H1 (cell line): ENCODE results near the gene OS9. TPM values are rescaled to one million over a fixed set of nuclear protein-coding genes. Genes with fewer than 3 reads are reported as not detected.

Experiments
- CTCF ChIA-PET: fragments of 300-600 bp; sonication (Branson Sonifier 250); formaldehyde crosslinking; loops from one replicate; lab custom pipeline; 2021; ENCODE audit not compliant: partially characterized antibody; lab: Charles Lee
- POLR2A ChIA-PET: fragments of 300-600 bp; sonication (Branson Sonifier 250); formaldehyde crosslinking; loops from one replicate; lab custom pipeline; 2021; ENCODE audit warnings: inconsistent platforms; ENCODE audit not compliant: partially characterized antibody; lab: Charles Lee
- DNase-seq, 2 experiments: peaks; one replicate each; pipeline versions ENCODE4 v3.0.0 to v3.0.0-alpha.2; 2010 to 2022; ENCODE audit warnings: low spot score in 2 of 2, low read depth in 1 of 2, mixed read lengths in 1 of 2
- FAIRE-seq: peaks from 2 replicates; lab custom pipeline; 2011; peaks lifted over from hg19 to GRCh38; lab: Jason Lieb, UNC
- H2AFZ ChIP-seq: 2 replicates; pipeline ENCODE4 v1.8.1; 2012; ENCODE audit warnings: low read length, inconsistent platforms
- H2AK5ac ChIP-seq: 2 replicates; pipeline ENCODE4 v1.6.1; 2013; ENCODE audit warnings: low read depth, low read length
- H2BK120ac ChIP-seq: replicated peaks from 2 replicates; pipeline ENCODE3; 2013; ENCODE audit warnings: low read depth, low read length, inconsistent platforms
- H2BK12ac ChIP-seq: 2 replicates; pipeline ENCODE4 v1.6.1; 2013; ENCODE audit warnings: low read depth, low read length
- H2BK15ac ChIP-seq: 2 replicates; pipeline ENCODE4 v1.6.1; 2013; ENCODE audit warnings: low read length
- H2BK20ac ChIP-seq: 2 replicates; pipeline ENCODE4 v1.6.1; 2013; ENCODE audit warnings: low read length
- H2BK5ac ChIP-seq: 2 replicates; pipeline ENCODE4 v1.6.1; 2013; ENCODE audit warnings: low read depth, low read length
- H3K14ac ChIP-seq: 2 replicates; pipeline ENCODE4 v1.6.1; 2013; ENCODE audit warnings: inconsistent platforms; ENCODE audit not compliant: insufficient read length
- H3K18ac ChIP-seq: 2 replicates; pipeline ENCODE4 v1.6.1; 2013; ENCODE audit warnings: low read length; ENCODE audit errors: extremely low read depth
- H3K23ac ChIP-seq: 2 replicates; pipeline ENCODE4 v1.6.1; 2013; ENCODE audit warnings: inconsistent platforms; ENCODE audit not compliant: insufficient read length
- H3K23me2 ChIP-seq: 2 replicates; pipeline ENCODE4 v1.6.1; 2013; ENCODE audit warnings: low read depth, low read length
- H3K27ac ChIP-seq: 2 replicates; pipeline ENCODE4 v1.6.1; 2011; ENCODE audit warnings: low read depth, low read length, inconsistent platforms
- H3K27me3 ChIP-seq, 4 experiments: replicated peaks in 1 of 4; 1 replicate in 1 of 4; 2 replicates in 3 of 4; pipeline versions ENCODE4 v1.6.1 to v1.8.1; 2011 to 2013; ENCODE audit warnings: low read length in 3 of 4, mild to moderate bottlenecking in 3 of 4, inconsistent platforms in 2 of 4, mixed read lengths in 2 of 4, moderate library complexity in 1 of 4; ENCODE audit not compliant: control insufficient read depth in 3 of 4, insufficient read depth in 3 of 4; ENCODE audit errors: extremely low read depth in 1 of 4
- H3K36me3 ChIP-seq, 4 experiments: 2 replicates each; pipeline versions ENCODE4 v1.6.1 to v1.8.1; 2011 to 2013; ENCODE audit warnings: mild to moderate bottlenecking in 4 of 4, low read length in 3 of 4, moderate library complexity in 2 of 4, control low read depth in 1 of 4, inconsistent platforms in 1 of 4; ENCODE audit not compliant: insufficient read depth in 4 of 4, control insufficient read depth in 2 of 4
- H3K4ac ChIP-seq: replicated peaks from 2 replicates; pipeline ENCODE3; 2013; ENCODE audit warnings: low read length, low read depth, mixed read lengths, inconsistent platforms; ENCODE audit not compliant: insufficient read length
- H3K4me1 ChIP-seq, 4 experiments: replicated peaks in 1 of 4; 1 replicate in 1 of 4; 2 replicates in 3 of 4; pipeline versions ENCODE4 v1.6.1 to v1.8.1; 2011 to 2013; ENCODE audit warnings: low read length in 3 of 4, inconsistent platforms in 2 of 4, mixed read lengths in 1 of 4; ENCODE audit not compliant: insufficient read depth in 4 of 4, control insufficient read depth in 3 of 4
- H3K4me2 ChIP-seq, 2 experiments: 2 replicates each; pipeline versions ENCODE4 v1.6.1 to v1.8.1; 2011 to 2013; ENCODE audit warnings: low read depth in 2 of 2, low read length in 2 of 2, control low read depth in 1 of 2, inconsistent platforms in 1 of 2, mild to moderate bottlenecking in 1 of 2; ENCODE audit not compliant: insufficient read depth in 1 of 2
- H3K4me3 ChIP-seq, 4 experiments: fragments of 200-600, 300-600 bp in 1 of 4; sonication (generic), shearing (Covaris generic), sonication (Bioruptor Twin) in 1 of 4; 2 replicates each; pipeline versions ENCODE4 v1.5.1 to v1.8.1; 2011 to 2016; ENCODE audit warnings: low read length in 4 of 4, low read depth in 3 of 4, control low read depth in 2 of 4, inconsistent platforms in 2 of 4, mild to moderate bottlenecking in 2 of 4, mixed read lengths in 1 of 4, moderate library complexity in 1 of 4; ENCODE audit not compliant: insufficient read depth in 2 of 4; ENCODE audit errors: extremely low read depth in 1 of 4
- H3K56ac ChIP-seq: replicated peaks from 2 replicates; pipeline ENCODE3; 2013; ENCODE audit warnings: low read depth, mild to moderate bottlenecking, mixed read lengths, low read length, inconsistent platforms; ENCODE audit not compliant: insufficient read length
- H3K79me1 ChIP-seq: 2 replicates; pipeline ENCODE4 v1.6.1; 2013; ENCODE audit warnings: low read depth, low read length, control low read depth
- H3K79me2 ChIP-seq, 2 experiments: 2 replicates each; pipeline versions ENCODE4 v1.6.1 to v1.8.1; 2012 to 2013; ENCODE audit warnings: low read length in 2 of 2, mild to moderate bottlenecking in 2 of 2, inconsistent platforms in 1 of 2; ENCODE audit not compliant: insufficient read depth in 2 of 2, control insufficient read depth in 1 of 2
- H3K9ac ChIP-seq, 4 experiments: replicated peaks in 1 of 4; 1 replicate in 1 of 4; 2 replicates in 3 of 4; pipeline versions ENCODE4 v1.6.1 to v1.8.1; 2011 to 2013; ENCODE audit warnings: low read depth in 3 of 4, low read length in 3 of 4, control low read depth in 2 of 4, mild to moderate bottlenecking in 2 of 4, moderate library complexity in 2 of 4, inconsistent platforms in 1 of 4; ENCODE audit errors: extremely low read depth in 1 of 4
- H3K9me3 ChIP-seq, 2 experiments: 2 replicates each; pipeline versions ENCODE4 v1.6.1 to v1.8.1; 2012 to 2013; ENCODE audit warnings: mild to moderate bottlenecking in 2 of 2, moderate library complexity in 2 of 2, control low read depth in 1 of 2, inconsistent platforms in 1 of 2, low read depth in 1 of 2, low read length in 1 of 2, mixed read lengths in 1 of 2; ENCODE audit not compliant: insufficient read depth in 2 of 2
- H4K20me1 ChIP-seq, 2 experiments: replicated peaks in 1 of 2; 2 replicates each; pipeline versions ENCODE3 to v1.8.1; 2011 to 2013; ENCODE audit warnings: inconsistent platforms in 2 of 2, low read length in 2 of 2, mild to moderate bottlenecking in 1 of 2; ENCODE audit not compliant: insufficient read depth in 2 of 2, control insufficient read depth in 1 of 2
- H4K5ac ChIP-seq: 2 replicates; pipeline ENCODE4 v1.6.1; 2013; ENCODE audit warnings: low read length, low read depth, mixed read lengths, inconsistent platforms; ENCODE audit not compliant: insufficient read length
- H4K8ac ChIP-seq: 2 replicates; pipeline ENCODE4 v1.8.0; 2013; ENCODE audit warnings: mild to moderate bottlenecking, moderate library complexity, low read length, inconsistent platforms; ENCODE audit not compliant: insufficient read depth; ENCODE audit errors: extremely low read depth
- H4K91ac ChIP-seq: replicated peaks from 2 replicates; pipeline ENCODE3; 2013; ENCODE audit warnings: low read length, mixed read lengths, inconsistent platforms; ENCODE audit not compliant: insufficient read length
- CBX5 ChIP-seq: fragments of 300-800, 300-1000 bp; sonication (generic); IDR thresholded peaks from 2 replicates; pipeline ENCODE4 v1.7.1; 2016; ENCODE audit warnings: antibody characterized with exemption, low read length, low read depth
- CEBPB ChIP-seq: IDR thresholded peaks from 2 replicates; pipeline ENCODE4 v1.6.1; 2012; ENCODE audit warnings: low read depth, low read length
- GTF2F1 ChIP-seq: IDR thresholded peaks from 2 replicates; pipeline ENCODE4 v1.6.1; 2012; ENCODE audit warnings: low read depth, low read length, improper control_type of control experiment, borderline replicate concordance
- JUN ChIP-seq: IDR thresholded peaks from 2 replicates; pipeline ENCODE4 v1.6.1; 2011; ENCODE audit warnings: low read depth, mild to moderate bottlenecking, improper control_type of control experiment, low read length
- JUND ChIP-seq: IDR thresholded peaks from 2 replicates; pipeline ENCODE4 v1.6.1; 2011; ENCODE audit warnings: mild to moderate bottlenecking, improper control_type of control experiment, low read length
- KDM1A ChIP-seq: fragments of 200-600, 300-600 bp; sonication (generic); IDR thresholded peaks from 2 replicates; pipeline ENCODE4 v1.7.1; 2016; ENCODE audit warnings: mild to moderate bottlenecking, low read length, borderline replicate concordance
- PHF8 ChIP-seq: fragments of 200-600 bp; sonication (generic); conservative IDR thresholded peaks from 2 replicates; pipeline ENCODE4 v1.7.1; 2012; ENCODE audit warnings: low read depth, mild to moderate bottlenecking, inconsistent platforms, low read length, moderate library complexity
- SAP30 ChIP-seq: fragments of 300-600 bp; sonication (generic); IDR thresholded peaks from 2 replicates; pipeline ENCODE4 v1.7.1; 2012; ENCODE audit warnings: low read length, moderate library complexity, mild to moderate bottlenecking, inconsistent platforms; ENCODE audit not compliant: insufficient read depth, insufficient replicate concordance
- TAF7 ChIP-seq: optimal IDR thresholded peaks from 2 replicates; pipeline ENCODE3; 2011; ENCODE audit warnings: low read depth, mild to moderate bottlenecking, inconsistent platforms, low read length, moderate library complexity, borderline replicate concordance
- TBP ChIP-seq: IDR thresholded peaks from 2 replicates; pipeline ENCODE4 v1.6.1; 2011; ENCODE audit warnings: low read depth, low read length, improper control_type of control experiment
- TCF12 ChIP-seq: IDR thresholded peaks from 2 replicates; pipeline ENCODE4 v1.6.1; 2011; ENCODE audit warnings: low read depth, mild to moderate bottlenecking, low read length
- USF2 ChIP-seq: IDR thresholded peaks from 2 replicates; pipeline ENCODE4 v1.6.1; 2011; ENCODE audit warnings: low read length, improper control_type of control experiment
- WGBS, 2 experiments: shearing (Covaris generic) in 1 of 2; methylation state at CpG; one replicate each; pipeline versions ENCODE4 v1.1.6 to v1.1.7; 2013 to 2015; ENCODE audit warnings: low lambda C conversion rate in 2 of 2, mixed read lengths in 2 of 2, inconsistent platforms in 1 of 2, low coverage in 1 of 2, missing lambda C conversion rate in 1 of 2; ENCODE audit not compliant: insufficient replicate concordance in 2 of 2, insufficient coverage in 1 of 2, insufficient read length in 1 of 2; ENCODE audit errors: extremely low coverage in 1 of 2, missing lambda C conversion rate in 1 of 2; 5-methylcytosine and 5-hydroxymethylcytosine counted together
- polyA plus RNA-seq, 7 experiments: library from polyadenylated mRNA; depleted of rRNA in 3 of 7; stranded (reverse) in 5 of 7; unstranded in 2 of 7; fragments of >200 nt in 5 of 7; fragments of 200-250 nt in 2 of 7; gene quantifications; 1 replicate in 5 of 7; 2 replicates in 1 of 7; 4 replicates in 1 of 7; pipeline versions ENCODE4 v1.2.1 to v1.2.3, GENCODE V29; 2011 to 2013; ENCODE audit warnings: missing spikeins in 2 of 7, mixed read lengths in 2 of 7
- total RNA-seq: library from RNA; stranded (reverse); fragmentation: NEBNext Ultra II Directional; extraction: Animal tissue kit (Norgen Biotek cat#: 25700); gene quantifications from 2 replicates; pipeline ENCODE4 v1.2.1, GENCODE V29; 2021
- TF ChIP-seq, protein P1 (sequence below): IDR thresholded peaks from 2 replicates; pipeline ENCODE4 v1.6.1; 2012; ENCODE audit warnings: inconsistent platforms

Gene OS9
- total and polyA plus RNA-seq, 2 of the 8 experiments (the other 6 are each of a cell fraction or from before 2014, with no cell fraction given): 71.0 to 108 TPM

- Histone ChIP-seq H3K14ac (no peak overlapping the region), H3K18ac (no peak overlapping the region), H2AFZ (no peak overlapping the region), H3K4me2 (no peak overlapping the region), H3K36me3 (no peaks in the 10 kb centered on the region), H4K8ac (no peak overlapping the region), H2BK15ac (no peak overlapping the region), H4K5ac (no peak overlapping the region), H3K56ac (no peak overlapping the region), H3K9me3 (no peaks in the 10 kb centered on the region), H3K4ac (no peak overlapping the region), H3K27me3 (no peaks in the 10 kb centered on the region), H3K9ac (no peak overlapping the region), H4K91ac (no peak overlapping the region), H2BK12ac (no peak overlapping the region), H2BK20ac (no peak overlapping the region), H2AK5ac (no peak overlapping the region), H3K23me2 (no peaks in the 10 kb centered on the region), H3K27ac (no peak overlapping the region), H2BK120ac (no peak overlapping the region), H2BK5ac (no peak overlapping the region), H3K79me1 (no peaks in the 10 kb centered on the region), H3K4me3 (no peak overlapping the region), H3K4me1 (no peaks in the 10 kb centered on the region), H3K23ac (no peak overlapping the region), H3K79me2 (no peaks in the 10 kb centered on the region), H4K20me1 (no peaks in the 10 kb centered on the region)
- ChIA-PET CTCF (interaction anchor here (0.7 to 1.3 kb wide), 3 partner anchors 39 to 117 kb away, joined by 3 to 11 read pairs (median 4); partner anchors contain the start of gene B4GALNT1), POLR2A (no interaction called here)
- FAIRE-seq (no peak), DNase-seq (no peak)
- WGBS, 2 experiments: 80% methylated on average over 4 of the region's 4 CpGs; no CpG with 5 or more reads in 1 of the 2 experiments
- no peak for TF ChIP-seq JUND
- no peak for TF ChIP-seq CBX5
- no peak for TF ChIP-seq PHF8
- TF ChIP-seq TCF12: no peak
- TF ChIP-seq TBP: no peak
- no peak for TF ChIP-seq GTF2F1
- no peak for TF ChIP-seq TAF7
- TF ChIP-seq CEBPB: no peak
- TF ChIP-seq, protein P1, sequence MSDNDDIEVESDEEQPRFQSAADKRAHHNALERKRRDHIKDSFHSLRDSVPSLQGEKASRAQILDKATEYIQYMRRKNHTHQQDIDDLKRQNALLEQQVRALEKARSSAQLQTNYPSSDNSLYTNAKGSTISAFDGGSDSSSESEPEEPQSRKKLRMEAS: no peak
- no peak for TF ChIP-seq JUN
- no peak for TF ChIP-seq USF2
- TF ChIP-seq SAP30: no peak
- TF ChIP-seq KDM1A: no peak
These were observed 6.1 kb upstream of the OS9 start for GRCh38 chr12:57687862-57688261.
